ENCODE results near the gene ASMTL.
"Not testable (repeated sequence)": the region's sequence is repeated elsewhere in the genome, so short reads cannot be mapped to it uniquely, and the experiment has no call there.

Gene ASMTL

DNA sequence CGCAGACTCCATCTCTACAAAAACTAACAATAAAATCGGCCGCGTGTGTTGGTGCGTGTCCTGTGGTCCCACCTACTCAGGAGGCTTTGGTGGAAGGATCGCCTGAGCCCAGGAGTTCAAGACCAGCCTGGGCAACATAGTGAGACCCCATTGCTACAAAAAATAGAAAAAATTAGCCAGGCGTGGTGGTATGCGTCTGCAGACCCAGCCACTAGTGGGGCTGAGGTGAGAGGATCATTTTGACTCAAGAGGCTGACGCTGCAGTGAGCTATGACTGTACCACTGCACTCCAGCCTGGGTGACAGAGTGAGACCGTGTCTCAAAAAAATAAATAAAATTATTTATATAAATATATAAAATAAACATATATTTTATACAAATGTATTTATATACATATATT, 22.3 kb downstream of the ASMTL start:
- H3K9ac ChIP-seq (ENCODE audit: low read depth, low read length), result no peak overlapping the region
- H3K4me3 ChIP-seq (ENCODE audit: low read depth, low read length), result no peak overlapping the region
- no peak overlapping the region for H3K27ac ChIP-seq (ENCODE audit: low read depth, low read length)
- H3K36me3 ChIP-seq (ENCODE audit: control insufficient read depth, insufficient read depth, low read length), result peaks cover 47% of the 10 kb centered on the region
- H3K4me1 ChIP-seq (ENCODE audit: control insufficient read depth, insufficient read depth, low read length), result no peaks in the 10 kb centered on the region
- H3K9me3 ChIP-seq (ENCODE audit: control insufficient read depth, insufficient read depth, low read length), result 0 out of 2 replicates have a peak, but pooled peaks cover 3% of the 10 kb centered on the region
- no peaks in the 10 kb centered on the region for H3K27me3 ChIP-seq (ENCODE audit: control insufficient read depth, insufficient read depth, low read length)

DNA sequence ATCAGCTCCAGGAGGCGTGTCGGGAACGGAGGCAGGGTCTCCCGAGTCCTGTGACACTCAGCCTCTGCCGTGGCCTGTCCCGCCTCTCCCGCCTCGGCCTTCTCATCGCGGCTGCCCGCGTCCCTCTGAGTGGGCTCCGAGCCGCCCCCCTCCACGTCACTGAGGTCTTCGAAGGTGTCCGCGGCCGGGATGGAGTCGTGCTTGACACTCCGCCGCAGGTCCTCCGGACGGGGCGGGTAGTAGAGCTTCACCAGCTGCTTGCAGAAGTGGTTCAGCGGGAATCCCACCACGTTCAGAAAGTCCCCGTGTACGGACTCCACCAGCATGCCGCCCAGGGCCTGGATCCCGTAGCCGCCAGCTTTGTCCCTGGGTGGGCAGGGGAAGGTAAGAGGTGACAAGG, 25.0 kb downstream of the ASMTL start:
- Histone ChIP-seq H3K27ac (ENCODE audit: low read depth, low read length) (no peak overlapping the region), H3K27me3 (ENCODE audit: control insufficient read depth, insufficient read depth, low read length) (no peaks in the 10 kb centered on the region), H3K9ac (ENCODE audit: low read depth, low read length) (no peak overlapping the region), H3K4me1 (ENCODE audit: control insufficient read depth, insufficient read depth, low read length) (no peaks in the 10 kb centered on the region), H3K4me3 (ENCODE audit: low read depth, low read length) (no peak overlapping the region), H3K36me3 (ENCODE audit: control insufficient read depth, insufficient read depth, low read length) (peaks cover 51% of the 10 kb centered on the region), H3K9me3 (ENCODE audit: control insufficient read depth, insufficient read depth, low read length) (0 out of 2 replicates have a peak, but pooled peaks cover 7% of the 10 kb centered on the region)

DNA sequence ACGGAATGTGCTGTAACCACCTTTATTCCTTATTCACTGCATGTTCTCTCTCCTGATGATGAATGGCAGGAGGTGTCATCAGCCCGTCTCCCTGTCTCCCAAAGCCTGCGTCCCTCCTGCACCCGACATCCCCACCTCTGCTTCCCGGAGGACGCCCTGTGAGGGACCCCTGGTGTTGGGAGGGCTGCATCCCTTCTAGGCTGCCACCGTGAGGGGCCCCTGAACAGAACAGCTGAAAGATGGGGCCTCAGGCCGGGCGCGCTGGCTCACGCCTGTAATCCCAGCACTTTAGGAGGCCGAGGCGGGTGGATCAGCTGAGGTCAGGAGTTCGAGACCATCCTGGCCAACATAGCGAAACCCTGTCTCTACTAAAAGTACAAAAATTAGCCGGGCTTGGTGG, 26.4 kb downstream of the ASMTL start:
- Histone ChIP-seq H3K9me3 (ENCODE audit: control insufficient read depth, insufficient read depth, low read length) (0 out of 2 replicates have a peak, but pooled peaks cover 18% of the 10 kb centered on the region), H3K36me3 (ENCODE audit: control insufficient read depth, insufficient read depth, low read length) (peaks cover 56% of the 10 kb centered on the region)
- H3K4me3 ChIP-seq (ENCODE audit: low read depth, low read length); H3K27me3 ChIP-seq (ENCODE audit: control insufficient read depth, insufficient read depth, low read length); H3K4me1 ChIP-seq (ENCODE audit: control insufficient read depth, insufficient read depth, low read length); H3K9ac ChIP-seq (ENCODE audit: low read depth, low read length); H3K27ac ChIP-seq (ENCODE audit: low read depth, low read length): not testable (repeated sequence)

DNA sequence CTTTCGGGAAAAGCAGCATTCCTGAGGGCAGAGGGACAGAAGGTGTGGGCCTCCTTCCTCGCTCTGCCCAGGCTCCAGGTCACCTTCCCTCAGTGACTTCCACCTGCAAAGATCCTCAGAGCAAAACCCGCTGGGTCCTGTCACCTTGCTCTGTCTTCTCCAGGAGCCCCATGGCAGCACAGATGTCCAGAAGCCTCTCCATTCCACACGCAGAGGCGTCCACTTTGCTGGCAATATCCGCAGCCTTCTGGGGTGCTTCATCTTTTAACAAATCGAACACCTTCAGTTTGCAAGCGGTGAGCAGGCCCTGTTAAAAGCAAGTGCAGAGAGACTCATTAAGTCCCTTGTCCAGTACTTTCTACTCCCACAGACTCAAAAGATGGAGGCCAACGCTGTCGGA, 27.3 kb downstream of the ASMTL start:
- H3K9ac ChIP-seq (ENCODE audit: low read depth, low read length), result no peak overlapping the region
- H3K9me3 ChIP-seq (ENCODE audit: control insufficient read depth, insufficient read depth, low read length), result 0 out of 2 replicates have a peak, but pooled peaks cover 18% of the 10 kb centered on the region
- H3K36me3 ChIP-seq (ENCODE audit: control insufficient read depth, insufficient read depth, low read length), result peaks cover 58% of the 10 kb centered on the region
- H3K27me3 ChIP-seq (ENCODE audit: control insufficient read depth, insufficient read depth, low read length), result no peaks in the 10 kb centered on the region
- no peaks in the 10 kb centered on the region for H3K4me1 ChIP-seq (ENCODE audit: control insufficient read depth, insufficient read depth, low read length)
- no peak overlapping the region for H3K27ac ChIP-seq (ENCODE audit: low read depth, low read length)
- no peak overlapping the region for H3K4me3 ChIP-seq (ENCODE audit: low read depth, low read length)

DNA sequence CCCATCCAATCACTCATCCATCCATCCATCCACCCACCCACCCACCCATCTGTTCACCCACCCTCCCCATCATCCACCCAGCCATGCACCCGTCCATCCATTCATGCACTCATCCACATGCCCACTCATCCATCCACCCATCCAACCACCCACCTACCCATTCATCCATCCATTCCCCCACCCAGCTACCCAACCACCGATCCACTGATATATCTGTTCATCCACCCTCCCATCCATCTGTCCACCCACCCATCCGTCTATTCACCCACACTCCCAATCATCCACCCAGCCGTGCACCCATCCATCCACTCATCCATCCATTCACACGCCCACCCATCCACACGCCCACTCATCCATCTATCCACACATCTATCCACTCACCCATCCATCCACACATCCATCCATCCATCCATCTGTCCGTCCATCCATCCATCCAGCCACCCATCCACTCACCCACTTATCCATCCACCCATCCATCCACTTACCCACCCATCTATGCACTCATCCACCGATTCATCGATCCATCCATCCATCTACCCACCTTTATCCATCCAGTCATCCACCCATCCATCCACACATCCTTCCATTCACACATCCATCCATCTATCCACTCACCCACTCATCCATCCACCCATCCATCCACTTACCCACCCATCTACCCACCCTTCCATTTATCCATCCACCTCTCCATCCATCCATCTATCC, 28.4 kb downstream of the ASMTL start:
- H3K9me3 ChIP-seq (ENCODE audit: control insufficient read depth, insufficient read depth, low read length), result 0 out of 2 replicates have a peak, but pooled peaks cover 18% of the 10 kb centered on the region
- no peaks in the 10 kb centered on the region for H3K27me3 ChIP-seq (ENCODE audit: control insufficient read depth, insufficient read depth, low read length)
- no peaks in the 10 kb centered on the region for H3K4me1 ChIP-seq (ENCODE audit: control insufficient read depth, insufficient read depth, low read length)
- no peak overlapping the region for H3K4me3 ChIP-seq (ENCODE audit: low read depth, low read length)
- no peak overlapping the region for H3K9ac ChIP-seq (ENCODE audit: low read depth, low read length)
- peaks cover 55% of the 10 kb centered on the region for H3K36me3 ChIP-seq (ENCODE audit: control insufficient read depth, insufficient read depth, low read length)
- no peak overlapping the region for H3K27ac ChIP-seq (ENCODE audit: low read depth, low read length)

DNA sequence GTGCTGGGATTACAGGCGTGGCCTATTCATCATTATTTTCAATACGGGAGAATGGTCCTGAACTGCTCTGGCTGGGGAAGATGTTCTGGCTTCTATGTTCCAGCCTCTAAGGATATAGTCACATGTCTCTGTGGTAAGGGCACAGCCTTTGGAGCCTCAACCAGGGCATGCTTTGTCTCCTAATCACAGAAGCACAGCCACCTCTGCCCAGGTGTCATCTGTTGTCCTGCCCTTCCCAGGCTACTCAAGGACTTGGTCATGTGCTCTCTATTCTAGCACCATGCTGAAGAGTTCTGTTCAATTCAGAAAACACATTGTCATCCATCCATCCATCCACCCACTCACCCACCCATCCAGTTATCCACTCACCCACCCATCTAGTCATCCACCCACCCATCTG, 29.5 kb downstream of the ASMTL start:
- Histone ChIP-seq H3K4me3 (ENCODE audit: low read depth, low read length) (no peak overlapping the region), H3K9ac (ENCODE audit: low read depth, low read length) (no peak overlapping the region), H3K36me3 (ENCODE audit: control insufficient read depth, insufficient read depth, low read length) (peaks cover 62% of the 10 kb centered on the region), H3K27me3 (ENCODE audit: control insufficient read depth, insufficient read depth, low read length) (no peaks in the 10 kb centered on the region), H3K4me1 (ENCODE audit: control insufficient read depth, insufficient read depth, low read length) (no peaks in the 10 kb centered on the region), H3K9me3 (ENCODE audit: control insufficient read depth, insufficient read depth, low read length) (0 out of 2 replicates have a peak, but pooled peaks cover 18% of the 10 kb centered on the region), H3K27ac (ENCODE audit: low read depth, low read length) (no peak overlapping the region)

GRCh38 chrX:1422135-1422465, 30.6 kb downstream of the ASMTL start:
- H3K4me1 ChIP-seq (ENCODE audit: control insufficient read depth, insufficient read depth, low read length), result no peaks in the 10 kb centered on the region
- 0 out of 2 replicates have a peak, but pooled peaks cover 18% of the 10 kb centered on the region for H3K9me3 ChIP-seq (ENCODE audit: control insufficient read depth, insufficient read depth, low read length)

GRCh38 chrX:1421433-1422134, 31.1 kb downstream of the ASMTL start:
- no peak overlapping the region for H3K27ac ChIP-seq (ENCODE audit: low read depth, low read length)
- H3K9me3 ChIP-seq (ENCODE audit: control insufficient read depth, insufficient read depth, low read length), result 0 out of 2 replicates have a peak, but pooled peaks cover 18% of the 10 kb centered on the region
- no peaks in the 10 kb centered on the region for H3K4me1 ChIP-seq (ENCODE audit: control insufficient read depth, insufficient read depth, low read length)
- H3K4me3 ChIP-seq (ENCODE audit: low read depth, low read length), result no peak overlapping the region
- H3K27me3 ChIP-seq (ENCODE audit: control insufficient read depth, insufficient read depth, low read length), result no peaks in the 10 kb centered on the region
- H3K36me3 ChIP-seq (ENCODE audit: control insufficient read depth, insufficient read depth, low read length), result peaks cover 67% of the 10 kb centered on the region
- H3K9ac ChIP-seq (ENCODE audit: low read depth, low read length), result no peak overlapping the region

More at GRCh38 chrX:1422135-1422465, 30.6 kb downstream of the ASMTL start:
- no peak overlapping the region for H3K4me3 ChIP-seq (ENCODE audit: low read depth, low read length)
- H3K9ac ChIP-seq (ENCODE audit: low read depth, low read length), result no peak overlapping the region
- peaks cover 65% of the 10 kb centered on the region for H3K36me3 ChIP-seq (ENCODE audit: control insufficient read depth, insufficient read depth, low read length)
- H3K27me3 ChIP-seq (ENCODE audit: control insufficient read depth, insufficient read depth, low read length), result no peaks in the 10 kb centered on the region
- H3K27ac ChIP-seq (ENCODE audit: low read depth, low read length), result no peak overlapping the region

GRCh38 chrX:1420371-1420770, 32.3 kb downstream of the ASMTL start:
- Histone ChIP-seq H3K27me3 (ENCODE audit: control insufficient read depth, insufficient read depth, low read length) (no peaks in the 10 kb centered on the region), H3K36me3 (ENCODE audit: control insufficient read depth, insufficient read depth, low read length) (peaks cover 69% of the 10 kb centered on the region), H3K4me3 (ENCODE audit: low read depth, low read length) (no peak overlapping the region), H3K9me3 (ENCODE audit: control insufficient read depth, insufficient read depth, low read length) (0 out of 2 replicates have a peak, but pooled peaks cover 15% of the 10 kb centered on the region), H3K4me1 (ENCODE audit: control insufficient read depth, insufficient read depth, low read length) (no peaks in the 10 kb centered on the region), H3K27ac (ENCODE audit: low read depth, low read length) (no peak overlapping the region), H3K9ac (ENCODE audit: low read depth, low read length) (no peak overlapping the region)

DNA sequence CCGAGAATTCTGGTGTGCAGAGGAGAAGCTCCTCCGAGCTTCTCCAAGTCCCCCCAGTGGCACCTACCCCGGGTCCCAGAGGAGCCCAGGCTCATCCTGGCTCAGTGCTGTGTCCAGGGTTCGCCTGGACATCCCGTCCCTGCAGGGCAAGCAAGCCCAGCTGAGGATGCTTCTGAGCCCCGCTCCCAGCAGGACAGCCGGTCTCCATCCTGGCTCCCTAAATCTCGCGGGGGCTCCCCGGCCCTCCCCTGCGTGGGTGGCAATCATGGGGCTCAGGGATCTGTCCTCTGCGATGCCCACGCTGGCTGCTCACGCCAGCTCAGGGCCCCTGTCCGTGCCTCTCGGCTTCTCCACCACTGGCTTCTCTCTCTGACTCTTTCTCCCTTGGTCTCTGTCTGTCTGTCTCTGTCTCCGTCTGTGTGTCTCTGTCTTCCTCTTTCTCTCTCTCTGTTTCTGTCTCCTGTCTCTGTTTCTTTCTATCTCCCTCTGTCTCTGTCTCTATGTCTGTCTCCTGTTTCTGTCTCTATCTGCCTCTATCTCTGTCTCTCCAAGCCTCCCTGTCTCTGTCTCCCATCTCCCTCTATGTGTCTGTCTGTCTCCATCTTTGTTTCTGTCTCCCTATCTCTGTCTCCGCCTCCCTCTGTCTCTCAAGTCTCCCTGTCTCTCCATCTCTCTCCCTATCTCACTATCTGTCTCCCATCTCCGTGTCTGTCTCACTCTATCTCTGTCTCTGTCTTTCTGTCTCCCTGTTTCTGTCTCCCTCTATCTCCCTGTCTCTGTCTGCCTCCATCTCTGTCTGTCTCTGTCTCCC, 33.0 kb downstream of the ASMTL start:
- H3K9ac ChIP-seq (ENCODE audit: low read depth, low read length), result no peak overlapping the region
- H3K4me3 ChIP-seq (ENCODE audit: low read depth, low read length), result no peak overlapping the region
- H3K9me3 ChIP-seq (ENCODE audit: control insufficient read depth, insufficient read depth, low read length), result 0 out of 2 replicates have a peak, but pooled peaks cover 15% of the 10 kb centered on the region
- no peaks in the 10 kb centered on the region for H3K27me3 ChIP-seq (ENCODE audit: control insufficient read depth, insufficient read depth, low read length)
- no peak overlapping the region for H3K27ac ChIP-seq (ENCODE audit: low read depth, low read length)
- no peaks in the 10 kb centered on the region for H3K4me1 ChIP-seq (ENCODE audit: control insufficient read depth, insufficient read depth, low read length)
- peaks cover 62% of the 10 kb centered on the region for H3K36me3 ChIP-seq (ENCODE audit: control insufficient read depth, insufficient read depth, low read length)
